ENCODE results near the gene DRC3. TPM values are rescaled to one million over a fixed set of nuclear protein-coding genes. Genes with fewer than 3 reads are reported as not detected.

DRC3 gene
- total RNA-seq, 1 experiment from 2014 or later: 0.68 TPM

- Histone ChIP-seq H3K4me1 (ENCODE audit: insufficient read depth, low read length) (no peaks in the 10 kb centered on the region), H4K20me1 (ENCODE audit: control insufficient read depth, insufficient read depth, insufficient read length) (no peaks in the 10 kb centered on the region), H3K79me2 (ENCODE audit: insufficient read depth, low read length) (no peaks in the 10 kb centered on the region), H2BK15ac (ENCODE audit: low read depth, low read length) (no peak overlapping the region), H4K5ac (ENCODE audit: insufficient read length, low read depth, low read length) (no peak overlapping the region), H3K18ac (ENCODE audit: insufficient read length, low read depth, low read length) (no peak overlapping the region), H3K4me2 (ENCODE audit: insufficient read depth, insufficient read length, low read length) (no peak overlapping the region), H2AFZ (ENCODE audit: low read length) (no peak overlapping the region), H2BK12ac (ENCODE audit: insufficient read length, low read depth, low read length) (no peak overlapping the region), H4K8ac (replicated peaks; ENCODE audit: insufficient read length, low read depth, low read length) (no peak overlapping the region), H3K23me2 (ENCODE audit: insufficient read length, low read depth, low read length, poor library complexity, severe bottlenecking) (no peaks in the 10 kb centered on the region), H3K9me3 (ENCODE audit: control insufficient read depth, low read depth, low read length) (no peaks in the 10 kb centered on the region), H2BK120ac (ENCODE audit: low read depth, low read length, poor library complexity, severe bottlenecking) (no peak overlapping the region), H3K23ac (ENCODE audit: insufficient read length, low read depth, low read length) (no peak overlapping the region), H3K56ac (ENCODE audit: insufficient read length, low read depth, low read length) (no peak overlapping the region), H3K9ac (ENCODE audit: extremely low read depth, insufficient read length, low read length) (no peak overlapping the region), H2AK5ac (ENCODE audit: insufficient read length, low read length) (no peak overlapping the region), H3K4ac (ENCODE audit: low read depth, low read length) (no peak overlapping the region), H3K27ac (ENCODE audit: insufficient read length, low read depth, low read length) (no peak overlapping the region), H3K79me1 (ENCODE audit: insufficient read depth, low read depth, low read length, poor library complexity, severe bottlenecking) (no peaks in the 10 kb centered on the region), H3T11ph (ENCODE audit: low read length) (no peak overlapping the region), H2BK20ac (ENCODE audit: low read depth, low read length, poor library complexity, severe bottlenecking) (no peak overlapping the region), H3K27me3 (ENCODE audit: insufficient read depth, low read length) (no peaks in the 10 kb centered on the region), H4K91ac (ENCODE audit: insufficient read length, low read depth, low read length) (no peak overlapping the region), H2BK5ac (ENCODE audit: insufficient read length, low read length) (no peak overlapping the region), H3K14ac (ENCODE audit: insufficient read depth, low read length) (no peak overlapping the region; the same call in 1 of the 2 replicates)
- TF ChIP-seq, protein P1, sequence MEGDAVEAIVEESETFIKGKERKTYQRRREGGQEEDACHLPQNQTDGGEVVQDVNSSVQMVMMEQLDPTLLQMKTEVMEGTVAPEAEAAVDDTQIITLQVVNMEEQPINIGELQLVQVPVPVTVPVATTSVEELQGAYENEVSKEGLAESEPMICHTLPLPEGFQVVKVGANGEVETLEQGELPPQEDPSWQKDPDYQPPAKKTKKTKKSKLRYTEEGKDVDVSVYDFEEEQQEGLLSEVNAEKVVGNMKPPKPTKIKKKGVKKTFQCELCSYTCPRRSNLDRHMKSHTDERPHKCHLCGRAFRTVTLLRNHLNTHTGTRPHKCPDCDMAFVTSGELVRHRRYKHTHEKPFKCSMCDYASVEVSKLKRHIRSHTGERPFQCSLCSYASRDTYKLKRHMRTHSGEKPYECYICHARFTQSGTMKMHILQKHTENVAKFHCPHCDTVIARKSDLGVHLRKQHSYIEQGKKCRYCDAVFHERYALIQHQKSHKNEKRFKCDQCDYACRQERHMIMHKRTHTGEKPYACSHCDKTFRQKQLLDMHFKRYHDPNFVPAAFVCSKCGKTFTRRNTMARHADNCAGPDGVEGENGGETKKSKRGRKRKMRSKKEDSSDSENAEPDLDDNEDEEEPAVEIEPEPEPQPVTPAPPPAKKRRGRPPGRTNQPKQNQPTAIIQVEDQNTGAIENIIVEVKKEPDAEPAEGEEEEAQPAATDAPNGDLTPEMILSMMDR (conservative IDR thresholded peaks at IDR 0.05): no peak
- peaks cover 7 to 14% of the 10 kb centered on the region in 2 experiments for H3K4me1 Mint-ChIP-seq
- no peak overlapping the region for H3K4me3 Mint-ChIP-seq
- peaks cover 0 to 3% (median 0%) of the 10 kb centered on the region in 3 experiments; a peak in 3 of 7 replicates for H3K36me3 Mint-ChIP-seq (ENCODE audit: insufficient read depth in 1 of 3, low read depth in 3 of 3)
- no peaks in the 10 kb centered on the region for H3K9me3 Mint-ChIP-seq
- no peak for DNase-seq
- H3K27me3 Mint-ChIP-seq (ENCODE audit: low read depth): no peaks in the 10 kb centered on the region; the same call in 1 of the 2 replicates
- H3K27ac Mint-ChIP-seq: no peak overlapping the region
- WGBS (ENCODE audit: extremely low coverage, insufficient read length, low lambda C conversion rate): no CpG with 5 or more reads among the region's 5 CpGs
These were observed 38.6 kb downstream of the DRC3 start for GRCh38 chr17:18011286-18011685.
